Measurements from ENCODE around the gene SFXN5.

Gene SFXN5

DNA sequence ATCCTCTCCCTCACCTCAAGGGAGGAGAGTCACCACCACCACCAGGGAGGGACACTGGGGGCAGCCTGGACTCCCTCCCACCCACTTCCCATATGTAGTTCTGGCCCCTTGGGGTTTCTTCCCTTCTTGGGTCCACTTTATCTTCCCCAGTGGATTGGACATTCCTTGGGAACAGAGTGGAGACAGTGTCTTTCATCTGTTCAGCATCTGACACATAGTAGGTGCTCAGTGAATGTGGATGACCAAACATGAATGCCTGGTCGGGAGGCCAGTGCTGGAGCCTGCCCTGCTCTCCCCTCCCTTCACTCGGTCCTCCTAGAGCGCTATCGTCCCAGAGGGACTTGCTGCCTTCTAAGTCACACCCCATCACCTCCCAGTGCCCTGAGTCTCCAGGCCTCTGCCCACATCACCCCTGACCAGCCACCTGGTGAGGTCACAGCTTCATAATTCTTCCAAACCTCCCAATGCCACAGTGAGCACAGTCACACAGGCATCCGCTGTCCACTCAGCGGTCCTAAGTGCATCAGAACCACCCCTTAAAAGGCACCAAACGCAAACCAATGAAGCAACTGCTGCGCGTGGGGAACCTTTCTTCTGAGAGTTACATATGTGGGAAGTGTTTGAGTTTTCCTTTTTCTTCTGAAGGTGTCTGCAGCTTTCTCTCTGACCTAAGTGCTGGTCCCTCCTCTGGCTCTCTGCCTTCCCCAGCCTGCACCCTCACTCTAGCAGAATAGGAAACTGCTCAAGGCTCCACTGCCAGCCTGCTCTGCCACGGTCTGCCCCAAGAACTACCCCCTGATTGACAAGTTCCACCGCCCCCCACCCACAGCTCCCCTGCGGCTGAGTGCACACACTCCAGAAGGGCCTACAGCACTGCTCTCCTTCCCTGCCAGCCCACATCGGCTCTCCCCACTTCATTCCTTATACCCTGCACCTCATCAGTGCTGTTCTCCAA lies 7.2 kb upstream of the SFXN5 start:
- ChIA-PET CTCF (interaction anchor here (0.9 to 5.5 kb wide), 4 partner anchors 8 to 134 kb away, joined by 3 to 27 read pairs (median 6); partner anchors contain the start of gene SFXN5), POLR2A (no interaction called here)
- DNase-seq (ENCODE audit: extremely low spot score) = no peak
- TF ChIP-seq, protein P1, sequence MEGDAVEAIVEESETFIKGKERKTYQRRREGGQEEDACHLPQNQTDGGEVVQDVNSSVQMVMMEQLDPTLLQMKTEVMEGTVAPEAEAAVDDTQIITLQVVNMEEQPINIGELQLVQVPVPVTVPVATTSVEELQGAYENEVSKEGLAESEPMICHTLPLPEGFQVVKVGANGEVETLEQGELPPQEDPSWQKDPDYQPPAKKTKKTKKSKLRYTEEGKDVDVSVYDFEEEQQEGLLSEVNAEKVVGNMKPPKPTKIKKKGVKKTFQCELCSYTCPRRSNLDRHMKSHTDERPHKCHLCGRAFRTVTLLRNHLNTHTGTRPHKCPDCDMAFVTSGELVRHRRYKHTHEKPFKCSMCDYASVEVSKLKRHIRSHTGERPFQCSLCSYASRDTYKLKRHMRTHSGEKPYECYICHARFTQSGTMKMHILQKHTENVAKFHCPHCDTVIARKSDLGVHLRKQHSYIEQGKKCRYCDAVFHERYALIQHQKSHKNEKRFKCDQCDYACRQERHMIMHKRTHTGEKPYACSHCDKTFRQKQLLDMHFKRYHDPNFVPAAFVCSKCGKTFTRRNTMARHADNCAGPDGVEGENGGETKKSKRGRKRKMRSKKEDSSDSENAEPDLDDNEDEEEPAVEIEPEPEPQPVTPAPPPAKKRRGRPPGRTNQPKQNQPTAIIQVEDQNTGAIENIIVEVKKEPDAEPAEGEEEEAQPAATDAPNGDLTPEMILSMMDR (IDR thresholded peaks at IDR 0.05; ENCODE audit: control extremely low read depth, extremely low read depth, low read depth, missing control alignments) = no peak

DNA sequence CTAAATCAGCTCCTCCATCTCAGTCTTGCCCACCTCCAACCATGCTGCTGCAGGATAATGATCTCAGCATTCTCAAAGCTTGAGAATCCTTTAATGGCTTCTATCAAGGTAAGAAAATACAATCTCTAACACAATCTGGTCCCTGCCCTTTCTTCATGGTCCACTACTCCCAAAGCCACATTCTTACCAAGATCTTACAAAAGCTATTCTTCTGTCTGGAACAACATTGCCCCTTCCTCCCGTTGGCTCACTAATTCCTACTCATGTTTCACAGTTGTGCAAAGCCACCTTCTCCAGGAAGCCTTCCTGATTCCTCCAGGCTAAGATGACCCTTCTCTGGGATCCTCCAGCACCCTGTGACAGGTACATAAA lies 5.9 kb upstream of the SFXN5 start:
- POLR2A ChIA-PET = no interaction called here
- DNase-seq (ENCODE audit: extremely low spot score) = no peak
- TF ChIP-seq, protein P1 (IDR thresholded peaks at IDR 0.05; ENCODE audit: control extremely low read depth, extremely low read depth, low read depth, missing control alignments) = no peak
- CTCF ChIA-PET = interaction anchor here (2.2 to 5.5 kb wide), 2 partner anchors 100 to 135 kb away, joined by 8 to 27 read pairs; no protein-coding TSS in a partner anchor

DNA sequence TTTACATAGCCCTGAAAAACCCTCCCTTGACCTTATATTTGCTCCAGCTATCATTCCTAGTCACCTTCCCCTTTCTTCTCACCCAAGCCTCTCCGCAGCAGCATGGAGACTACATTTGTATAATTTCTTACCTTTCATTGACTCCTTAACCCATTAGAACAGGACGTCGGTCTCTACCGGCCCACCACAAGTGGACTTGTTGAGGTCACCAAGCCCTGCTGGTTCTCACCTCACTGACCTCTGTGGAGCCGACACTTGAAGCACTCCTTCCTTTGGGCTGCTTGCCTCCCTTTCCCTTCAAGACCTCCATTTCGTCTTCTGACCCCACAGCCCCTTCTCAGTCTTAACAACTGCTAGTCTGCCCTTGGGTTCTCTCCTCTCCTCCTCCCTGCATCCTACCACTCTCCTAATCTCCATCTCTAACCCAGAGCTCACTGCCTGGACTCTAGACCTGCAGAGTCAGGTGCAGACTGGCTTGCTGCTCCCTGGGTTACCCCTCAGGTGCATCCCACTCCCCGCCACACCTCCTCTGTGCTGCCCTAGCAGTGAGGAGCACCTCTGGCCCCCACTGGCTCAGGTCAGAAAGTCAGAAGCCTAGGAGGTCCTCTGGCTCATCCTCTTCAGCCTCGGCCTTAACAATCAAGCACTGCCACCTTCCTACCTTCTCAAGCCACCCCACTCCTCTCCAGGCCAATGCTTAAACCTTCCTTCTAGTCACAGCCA lies 5.3 kb upstream of the SFXN5 start:
- DNase-seq (ENCODE audit: extremely low spot score) = no peak
- POLR2A ChIA-PET = no interaction called here
- TF ChIP-seq, protein P1 (IDR thresholded peaks at IDR 0.05; ENCODE audit: control extremely low read depth, extremely low read depth, low read depth, missing control alignments) = no peak
- CTCF ChIA-PET = interaction anchor here (2.2 to 5.5 kb wide), 2 partner anchors 100 to 136 kb away, joined by 8 to 27 read pairs; no protein-coding TSS in a partner anchor

DNA sequence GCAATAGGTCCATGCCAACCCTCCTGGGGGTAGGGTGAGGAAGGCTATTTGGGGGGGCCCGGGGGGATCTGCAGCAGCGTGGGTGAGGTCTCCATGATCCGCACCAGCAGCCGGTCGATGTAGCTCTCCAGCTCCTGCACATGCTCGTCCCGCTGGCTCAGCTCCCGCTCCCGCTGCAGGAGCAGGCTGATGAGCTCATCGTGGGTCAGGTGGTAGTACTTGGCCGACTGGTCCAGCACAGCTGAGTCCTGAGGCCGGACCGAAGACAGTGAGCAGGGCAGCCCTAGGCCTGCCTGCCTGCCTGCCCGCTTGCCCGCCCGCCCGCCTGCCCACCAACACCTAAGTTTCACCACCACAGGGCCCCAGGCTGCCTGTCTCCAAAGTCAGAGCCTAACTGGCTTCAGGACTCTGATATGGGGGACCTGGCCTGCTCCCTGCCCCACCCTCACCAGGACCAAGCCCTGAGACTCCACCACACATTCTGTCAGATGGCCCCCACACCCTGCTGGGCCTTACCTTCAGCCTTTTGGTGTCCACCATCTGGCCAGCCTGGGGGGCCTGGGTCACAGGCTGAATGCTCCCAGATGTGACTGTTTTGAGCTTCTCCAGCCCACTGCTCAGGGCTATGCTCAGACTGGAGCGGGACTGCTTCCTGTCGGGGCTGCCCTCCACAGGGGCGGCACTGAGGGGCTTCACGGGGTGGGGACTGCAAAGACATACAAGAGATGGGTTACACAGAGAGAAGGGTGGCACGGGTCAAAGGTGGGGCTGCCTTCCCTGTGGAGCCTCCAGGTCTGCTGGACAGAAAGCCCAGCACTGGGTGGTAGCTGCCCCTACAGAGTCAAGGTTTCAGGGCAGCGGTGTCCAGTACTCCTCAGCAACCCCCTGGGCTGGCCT lies 4.2 kb upstream of the SFXN5 start:
- TF ChIP-seq, protein P1 (IDR thresholded peaks at IDR 0.05; ENCODE audit: control extremely low read depth, extremely low read depth, low read depth, missing control alignments) = no peak
- ChIA-PET POLR2A (no interaction called here), CTCF (interaction anchor here (1.3 to 1.7 kb wide), 3 partner anchors 10 to 102 kb away, joined by 3 to 7 read pairs (median 6); no protein-coding TSS in a partner anchor)
- DNase-seq (ENCODE audit: extremely low spot score) = no peak

DNA sequence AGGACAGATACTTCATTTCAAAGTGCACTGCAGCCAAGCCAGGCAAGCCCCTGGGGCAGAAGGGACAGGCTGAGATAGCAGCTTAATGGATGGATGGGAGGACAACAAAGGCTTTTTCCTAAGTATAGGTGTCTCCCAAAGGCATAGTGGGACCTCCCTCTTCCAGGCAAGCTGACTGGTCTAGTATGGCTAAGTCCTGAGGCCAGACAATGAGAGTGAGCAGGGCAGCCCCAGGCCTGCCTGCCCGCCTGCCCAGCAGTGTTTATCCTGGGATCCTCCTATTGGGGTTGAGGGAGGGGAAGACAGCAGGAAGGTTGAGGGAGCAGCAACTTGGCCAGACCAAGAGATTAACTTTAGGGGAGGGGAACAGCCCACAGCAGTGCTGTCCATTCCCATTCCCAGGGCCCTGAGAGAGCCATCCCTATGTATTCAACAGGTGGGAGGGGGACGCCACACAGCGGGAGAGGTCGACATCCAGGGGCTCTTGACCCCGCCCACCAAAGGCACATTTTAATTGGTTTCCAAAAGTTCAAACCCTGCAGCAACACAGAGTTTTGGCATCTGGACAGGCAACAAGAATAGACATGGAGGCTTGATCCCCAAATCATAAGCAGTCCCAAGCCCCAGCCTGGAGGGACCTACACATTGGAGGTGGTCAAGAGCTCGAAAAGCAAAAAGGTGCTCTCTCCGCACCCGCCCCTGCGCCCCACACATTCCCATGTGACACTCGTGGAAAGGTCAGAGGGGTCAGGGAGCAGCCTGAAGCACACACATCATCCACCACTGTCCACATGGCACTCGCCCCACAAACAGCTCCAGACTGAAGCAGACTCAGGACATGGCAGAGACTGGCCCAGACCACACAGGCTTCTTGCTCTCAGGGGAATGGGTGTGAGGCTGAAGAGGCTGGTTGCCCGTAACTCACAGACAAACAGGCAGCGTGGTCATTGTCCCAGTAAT lies 2.9 kb upstream of the SFXN5 start:
- ChIA-PET POLR2A (no interaction called here), CTCF (interaction anchor here (1.3 to 3.2 kb wide), 5 partner anchors 10 to 103 kb away, joined by 3 to 25 read pairs (median 7); no protein-coding TSS in a partner anchor)
- TF ChIP-seq, protein P1 (IDR thresholded peaks at IDR 0.05; ENCODE audit: control extremely low read depth, extremely low read depth, low read depth, missing control alignments) = no peak

More for the DNA sequence above, 2.9 kb upstream of the SFXN5 start:
- no peak for DNase-seq (ENCODE audit: extremely low spot score)
